PC-3 (cell line): Measurements from ENCODE around the gene TCERG1L. TPM values are rescaled to one million over a fixed set of nuclear protein-coding genes. Genes with fewer than 3 reads are reported as not detected.

ENCODE experiments used
- ATAC-seq: fragments of 200-7000 bp; cut with Tn5 transposase; 2 replicates; pipeline ENCODE4 v1.9.1; 2020; ENCODE audit warnings: mild to moderate bottlenecking, moderate library complexity
- BruUV-seq: library from RNA; stranded (reverse); fragments of 400-500 nt; replicated peaks from 2 replicates; lab custom pipeline; 2021; lab: Mats Ljungman, UMichigan
- CTCF ChIA-PET: fragments of 300-600 bp; sonication (Branson Sonifier 250); formaldehyde crosslinking; loops from one replicate; lab custom pipeline; 2022; ENCODE audit warnings: antibody characterized with exemption; lab: Charles Lee
- POLR2A ChIA-PET: fragments of 300-600 bp; sonication (Branson Sonifier 250); formaldehyde crosslinking; loops from one replicate; lab custom pipeline; 2022; ENCODE audit warnings: antibody characterized with exemption; ENCODE audit not compliant: unreplicated experiment; lab: Charles Lee
- DNase-seq: peaks from one replicate; pipeline ENCODE4 v3.0.0-alpha.2; 2015
- H2AFZ ChIP-seq: fragments of 300-600 bp; sonication (generic); 2 replicates; pipeline ENCODE4 v1.6.0; 2016; ENCODE audit warnings: antibody characterized with exemption, low read length
- H3F3A ChIP-seq: fragments of 300-600 bp; sonication (generic); one replicate; pipeline ENCODE4 v1.6.0; 2017; ENCODE audit warnings: antibody characterized with exemption, low read length, control low read depth, mild to moderate bottlenecking; ENCODE audit not compliant: unreplicated experiment
- H3K27ac ChIP-seq: fragments of 300-600 bp; sonication (generic); 2 replicates; pipeline ENCODE4 v1.5.1; 2016; ENCODE audit warnings: mild to moderate bottlenecking, low read length
- H3K27me3 ChIP-seq: fragments of 300-600 bp; sonication (generic); 2 replicates; pipeline ENCODE4 v1.6.1; 2016; ENCODE audit warnings: low read length, mixed read lengths
- H3K36me3 ChIP-seq: fragments of 300-600 bp; sonication (generic); 2 replicates; pipeline ENCODE4 v1.6.1; 2016; ENCODE audit warnings: low read depth, mixed run types, low read length, mixed read lengths
- H3K4me1 ChIP-seq: fragments of 300-600 bp; sonication (generic); 2 replicates; pipeline ENCODE4 v1.5.1; 2016; ENCODE audit warnings: low read length; ENCODE audit not compliant: insufficient read depth
- H3K4me2 ChIP-seq: fragments of 300-600 bp; sonication (generic); 2 replicates; pipeline ENCODE4 v1.6.0; 2016; ENCODE audit warnings: low read length
- H3K4me3 ChIP-seq: fragments of 300-600 bp; sonication (generic); 2 replicates; pipeline ENCODE4 v1.5.1; 2016; ENCODE audit warnings: mild to moderate bottlenecking, low read length, mixed read lengths
- H3K79me2 ChIP-seq: fragments of 300-600 bp; sonication (generic); 2 replicates; pipeline ENCODE4 v1.6.1; 2017; ENCODE audit warnings: low read length, mixed read lengths
- H3K9ac ChIP-seq: fragments of 300-600 bp; sonication (generic); 2 replicates; pipeline ENCODE4 v1.6.0; 2016; ENCODE audit warnings: mild to moderate bottlenecking, low read length
- H3K9me2 ChIP-seq: fragments of 300-600 bp; sonication (generic); replicated peaks from 2 replicates; pipeline ENCODE4 v1.6.1; 2016; ENCODE audit warnings: mixed run types, low read length, mixed read lengths
- H3K9me3 ChIP-seq: fragments of 300-600 bp; sonication (generic); 2 replicates; pipeline ENCODE4 v1.6.1; 2016; ENCODE audit warnings: low read length, mixed read lengths
- H4K20me1 ChIP-seq: fragments of 300-600 bp; sonication (generic); 2 replicates; pipeline ENCODE4 v1.6.1; 2016; ENCODE audit warnings: low read length, mixed read lengths
- EZH2 ChIP-seq: fragments of 300-600 bp; sonication (generic); IDR thresholded peaks from one replicate; pipeline ENCODE4 v1.6.1; 2017; ENCODE audit warnings: antibody characterized with exemption, mild to moderate bottlenecking, low read length; ENCODE audit not compliant: unreplicated experiment
- EZH2phosphoT487 ChIP-seq: fragments of 300-600 bp; sonication (generic); IDR thresholded peaks from 2 replicates; pipeline ENCODE4 v1.6.1; 2018; ENCODE audit warnings: mild to moderate bottlenecking, antibody characterized with exemption, low read length, borderline replicate concordance
- intact Hi-C: fragments of 100-400 bp; cut with micrococcal nuclease; formaldehyde crosslinking; loops from 2 replicates; pipeline ENCODE4 v1.9.0; 2023
- total RNA-seq: library from RNA; depleted of rRNA; stranded (reverse); fragments of >200 nt; gene quantifications from 2 replicates; pipeline ENCODE4 v1.2.3, GENCODE V29; 2014
- TF ChIP-seq, protein P1 (sequence below): fragments of 300-600 bp; sonication (generic); conservative IDR thresholded peaks from 2 replicates; pipeline ENCODE4 v1.5.1; 2017; ENCODE audit warnings: antibody characterized with exemption, low read depth, mild to moderate bottlenecking, low read length

TCERG1L gene
- total RNA-seq, 1 experiment from 2014 or later = not detected

- no TSS peak for BruUV-seq
- H3K9me3 ChIP-seq = no peaks in the 10 kb centered on the region
- POLR2A ChIA-PET = no interaction called here
Measured at GRCh38 chr10:131158695-131159094, 152.8 kb downstream of the TCERG1L start.

GRCh38 chr10:131157899-131158298 is 153.6 kb downstream of the TCERG1L start:
- CTCF ChIA-PET = no interaction called here
- Histone ChIP-seq H2AFZ (no peak overlapping the region), H3K4me2 (no peak overlapping the region), H3K9ac (no peak overlapping the region), H3K9me2 (no peaks in the 10 kb centered on the region), H4K20me1 (no peaks in the 10 kb centered on the region), H3K27ac (no peak overlapping the region), H3K36me3 (no peaks in the 10 kb centered on the region), H3F3A (no peaks in the 10 kb centered on the region), H3K4me3 (no peak overlapping the region), H3K9me3 (no peaks in the 10 kb centered on the region), H3K27me3 (no peaks in the 10 kb centered on the region), H3K79me2 (no peaks in the 10 kb centered on the region), H3K4me1 (no peaks in the 10 kb centered on the region)
- DNase-seq = no peak
- intact Hi-C loops = no loop called here
- TF ChIP-seq EZH2phosphoT487 = no peak
- TF ChIP-seq, protein P1, sequence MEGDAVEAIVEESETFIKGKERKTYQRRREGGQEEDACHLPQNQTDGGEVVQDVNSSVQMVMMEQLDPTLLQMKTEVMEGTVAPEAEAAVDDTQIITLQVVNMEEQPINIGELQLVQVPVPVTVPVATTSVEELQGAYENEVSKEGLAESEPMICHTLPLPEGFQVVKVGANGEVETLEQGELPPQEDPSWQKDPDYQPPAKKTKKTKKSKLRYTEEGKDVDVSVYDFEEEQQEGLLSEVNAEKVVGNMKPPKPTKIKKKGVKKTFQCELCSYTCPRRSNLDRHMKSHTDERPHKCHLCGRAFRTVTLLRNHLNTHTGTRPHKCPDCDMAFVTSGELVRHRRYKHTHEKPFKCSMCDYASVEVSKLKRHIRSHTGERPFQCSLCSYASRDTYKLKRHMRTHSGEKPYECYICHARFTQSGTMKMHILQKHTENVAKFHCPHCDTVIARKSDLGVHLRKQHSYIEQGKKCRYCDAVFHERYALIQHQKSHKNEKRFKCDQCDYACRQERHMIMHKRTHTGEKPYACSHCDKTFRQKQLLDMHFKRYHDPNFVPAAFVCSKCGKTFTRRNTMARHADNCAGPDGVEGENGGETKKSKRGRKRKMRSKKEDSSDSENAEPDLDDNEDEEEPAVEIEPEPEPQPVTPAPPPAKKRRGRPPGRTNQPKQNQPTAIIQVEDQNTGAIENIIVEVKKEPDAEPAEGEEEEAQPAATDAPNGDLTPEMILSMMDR = no peak
- TF ChIP-seq EZH2 = no peak
- no TSS peak for BruUV-seq
- POLR2A ChIA-PET = no interaction called here
- ATAC-seq = no peak

More at GRCh38 chr10:131158695-131159094, 152.8 kb downstream of the TCERG1L start:
- no peaks in the 10 kb centered on the region for H3K4me1 ChIP-seq
- no peaks in the 10 kb centered on the region for H4K20me1 ChIP-seq
- intact Hi-C loops = no loop called here
- no peaks in the 10 kb centered on the region for H3K79me2 ChIP-seq
- TF ChIP-seq EZH2phosphoT487 (no peak), EZH2 (no peak)
- TF ChIP-seq, protein P1 = no peak
- no peaks in the 10 kb centered on the region for H3F3A ChIP-seq
- H3K9ac ChIP-seq = no peak overlapping the region
- H3K4me2 ChIP-seq = no peak overlapping the region
- CTCF ChIA-PET = no interaction called here
- DNase-seq = no peak
- ATAC-seq = no peak
- no peak overlapping the region for H2AFZ ChIP-seq
- no peaks in the 10 kb centered on the region for H3K36me3 ChIP-seq
- no peak overlapping the region for H3K4me3 ChIP-seq
- H3K9me2 ChIP-seq = no peaks in the 10 kb centered on the region
- H3K27me3 ChIP-seq = no peaks in the 10 kb centered on the region
- H3K27ac ChIP-seq = no peak overlapping the region

DNA sequence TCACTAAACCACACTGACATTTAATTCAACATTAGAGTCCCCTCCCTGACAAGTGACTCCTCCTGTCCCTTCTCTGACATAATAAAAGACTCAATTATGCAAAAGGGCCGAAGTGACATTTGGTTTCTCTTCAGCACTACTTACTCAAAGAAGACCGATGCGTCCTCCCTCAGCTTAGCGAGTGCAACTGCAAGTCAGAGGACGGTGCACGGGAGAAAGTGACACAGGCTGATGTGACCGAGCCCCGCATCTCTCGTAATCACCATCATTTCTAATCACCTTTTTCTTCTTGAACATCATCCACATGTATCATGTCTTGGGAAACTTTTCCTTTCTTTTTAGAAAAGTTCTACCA is 155.7 kb downstream of the TCERG1L start:
- Histone ChIP-seq H3K27me3 (no peaks in the 10 kb centered on the region), H3K36me3 (no peaks in the 10 kb centered on the region), H3K4me1 (no peaks in the 10 kb centered on the region), H3K27ac (no peak overlapping the region), H3K9me2 (no peaks in the 10 kb centered on the region), H3K4me2 (no peak overlapping the region), H3K9me3 (no peaks in the 10 kb centered on the region), H3F3A (no peaks in the 10 kb centered on the region), H3K9ac (no peak overlapping the region), H3K4me3 (no peak overlapping the region), H2AFZ (no peak overlapping the region), H4K20me1 (no peaks in the 10 kb centered on the region), H3K79me2 (no peaks in the 10 kb centered on the region)
- no TSS peak for BruUV-seq
- ATAC-seq (no peak), DNase-seq (no peak)
- POLR2A ChIA-PET = no interaction called here
- intact Hi-C loops = no loop called here
- TF ChIP-seq, protein P1 = no peak
- no peak for TF ChIP-seq EZH2
- TF ChIP-seq EZH2phosphoT487 = no peak
- CTCF ChIA-PET = no interaction called here
